Neural cell (in vitro differentiated cells): ENCODE results near the gene SLC13A2.

ENCODE experiments used
- CTCF ChIP-seq: fragments of 450-650 bp; IDR thresholded peaks from 2 replicates; pipeline ENCODE4 v1.5.1; 2014; ENCODE audit warnings: antibody characterized with exemption, mild to moderate bottlenecking, moderate library complexity; ENCODE audit not compliant: poor library complexity, severe bottlenecking
- EP300 ChIP-seq: fragments of 450-650 bp; conservative IDR thresholded peaks from 2 replicates; pipeline ENCODE4 v1.6.1; 2014; ENCODE audit warnings: antibody characterized with exemption, mild to moderate bottlenecking, moderate library complexity; ENCODE audit not compliant: poor library complexity, severe bottlenecking
- EZH2 ChIP-seq: fragments of 200-600, 300-800 bp; shearing (Covaris generic), sonication (generic); IDR thresholded peaks from 2 replicates; pipeline ENCODE4 v1.6.1; 2014; ENCODE audit warnings: antibody characterized with exemption, low read length, borderline replicate concordance, mild to moderate bottlenecking; ENCODE audit not compliant: insufficient read depth, poor library complexity, severe bottlenecking
- MXI1 ChIP-seq: fragments of 450-650 bp; conservative IDR thresholded peaks from 2 replicates; pipeline ENCODE4 v1.6.1; 2014; ENCODE audit warnings: antibody characterized with exemption, mild to moderate bottlenecking; ENCODE audit not compliant: poor library complexity, severe bottlenecking
- POLR2AphosphoS5 ChIP-seq: IDR thresholded peaks from 2 replicates; pipeline ENCODE4 v1.6.1; 2012
- RAD21 ChIP-seq: fragments of 450-650 bp; conservative IDR thresholded peaks from 2 replicates; pipeline ENCODE4 v1.6.1; 2014; ENCODE audit warnings: antibody characterized with exemption, mild to moderate bottlenecking, moderate library complexity
- REST ChIP-seq: IDR thresholded peaks from 2 replicates; pipeline ENCODE4 v1.6.1; 2012; ENCODE audit warnings: borderline replicate concordance
- SMC3 ChIP-seq: fragments of 450-650 bp; conservative IDR thresholded peaks from 2 replicates; pipeline ENCODE4 v1.6.1; 2014; ENCODE audit warnings: antibody characterized with exemption, mild to moderate bottlenecking, moderate library complexity; ENCODE audit not compliant: poor library complexity
- TAF1 ChIP-seq: IDR thresholded peaks from 2 replicates; pipeline ENCODE4 v1.6.1; 2012; ENCODE audit warnings: low read depth

GRCh38 chr17:28503420-28503819 lies 30.0 kb downstream of the SLC13A2 start:
- no peak for TF ChIP-seq CTCF
- TF ChIP-seq EZH2: no peak
- TF ChIP-seq EP300: no peak
- no peak for TF ChIP-seq POLR2AphosphoS5
- TF ChIP-seq REST: no peak
- TF ChIP-seq RAD21: no peak
- TF ChIP-seq SMC3: no peak
- no peak for TF ChIP-seq MXI1
- no peak for TF ChIP-seq TAF1
